Osteoblast (primary cell): ENCODE data around the gene PUS1. TPM values are rescaled to one million over a fixed set of nuclear protein-coding genes. Genes with fewer than 3 reads are reported as not detected.
A peak's percentile ranks its signal among the peaks of the same experiment; 100 is the strongest.

Source experiments
- DNase-seq: peaks from one replicate; pipeline ENCODE4 v3.0.0; 2011; ENCODE audit warnings: low spot score, mixed read lengths; ENCODE audit not compliant: insufficient read length; ENCODE audit errors: missing footprints
- H2AFZ ChIP-seq: 2 replicates; pipeline ENCODE4 v1.6.0; 2011; ENCODE audit warnings: mild to moderate bottlenecking, low read length
- H3K27ac ChIP-seq: 2 replicates; pipeline ENCODE4 v1.5.1; 2011; ENCODE audit warnings: mild to moderate bottlenecking, low read depth, low read length, moderate library complexity
- H3K27me3 ChIP-seq: 2 replicates; pipeline ENCODE4 v1.6.0; 2012; ENCODE audit warnings: mild to moderate bottlenecking, control low read depth, inconsistent platforms, low read length, moderate library complexity; ENCODE audit not compliant: insufficient read depth
- H3K36me3 ChIP-seq: 2 replicates; pipeline ENCODE4 v1.5.1; 2011; ENCODE audit warnings: mild to moderate bottlenecking, low read length, control low read depth, moderate library complexity; ENCODE audit not compliant: insufficient read depth
- H3K4me1 ChIP-seq: 2 replicates; pipeline ENCODE4 v1.5.1; 2011; ENCODE audit warnings: mild to moderate bottlenecking, low read length, control low read depth, moderate library complexity; ENCODE audit not compliant: insufficient read depth
- H3K4me2 ChIP-seq: 2 replicates; pipeline ENCODE4 v1.6.0; 2011; ENCODE audit warnings: mild to moderate bottlenecking, low read length; ENCODE audit not compliant: insufficient read depth
- H3K4me3 ChIP-seq: fragments of 200-600 bp; sonication (generic); 3 replicates; pipeline ENCODE4 v1.5.1; 2012; ENCODE audit warnings: mild to moderate bottlenecking, low read length, inconsistent platforms; ENCODE audit not compliant: insufficient read depth
- H3K79me2 ChIP-seq: 2 replicates; pipeline ENCODE4 v1.6.0; 2012; ENCODE audit warnings: mild to moderate bottlenecking, low read length, control low read depth, inconsistent platforms; ENCODE audit not compliant: insufficient read depth
- H3K9me3 ChIP-seq: 2 replicates; pipeline ENCODE4 v1.5.1; 2011; ENCODE audit warnings: low read depth, low read length, control low read depth
- H4K20me1 ChIP-seq: 2 replicates; pipeline ENCODE4 v1.6.0; 2012; ENCODE audit warnings: mild to moderate bottlenecking, low read length, control low read depth; ENCODE audit not compliant: insufficient read depth
- CTCF ChIP-seq: IDR thresholded peaks from 2 replicates; pipeline ENCODE4 v1.5.1; 2011; ENCODE audit warnings: mild to moderate bottlenecking, low read depth, low read length, moderate library complexity; ENCODE audit errors: extremely low read depth
- total RNA-seq: library from RNA; depleted of rRNA; stranded (reverse); fragments of >200 nt; gene quantifications from 2 replicates; pipeline ENCODE4 v1.2.3, GENCODE V29; 2012

The PUS1 gene
- total RNA-seq, 1 donor: 7.6 TPM

DNA sequence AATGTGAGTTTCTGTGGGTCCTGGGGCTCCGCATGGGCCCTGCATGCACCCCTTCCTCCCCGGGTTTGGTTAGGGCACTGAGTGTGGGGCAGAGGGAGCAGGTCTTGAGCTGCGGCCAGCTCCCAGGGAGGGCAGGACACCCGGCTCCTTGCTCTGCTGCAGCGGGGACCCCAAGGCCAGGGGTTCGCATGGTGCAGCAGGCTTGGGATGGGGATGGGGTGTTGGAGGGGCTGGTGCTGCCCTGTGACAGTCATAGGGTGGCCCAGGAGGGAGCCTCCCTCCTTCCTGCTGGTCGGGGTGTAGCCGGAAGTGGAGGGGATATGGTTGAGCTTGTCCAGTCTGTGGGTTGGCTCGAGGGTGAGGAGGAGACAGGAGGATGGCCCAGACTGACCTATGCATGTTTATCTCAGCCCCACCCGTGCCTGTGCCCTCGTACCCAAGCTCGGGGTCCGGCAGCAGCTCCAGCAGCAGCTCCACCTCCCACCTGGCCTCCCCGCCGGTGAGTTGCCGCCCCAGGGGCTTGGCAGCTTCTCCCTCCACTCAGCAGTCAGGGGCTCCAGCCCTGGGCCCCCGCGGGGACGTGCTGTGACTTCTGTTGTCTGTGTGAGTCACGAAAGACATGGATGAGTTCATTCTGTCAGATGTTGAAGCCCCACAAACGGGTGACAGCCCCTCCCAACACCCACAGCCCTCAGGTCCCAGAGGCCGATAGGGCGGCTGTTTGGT is 18.6 kb upstream of the PUS1 start:
- H4K20me1 ChIP-seq: peaks cover 12% of the 10 kb centered on the region
- no peak overlapping the region for H3K27ac ChIP-seq
- H3K4me2 ChIP-seq: no peak overlapping the region
- H2AFZ ChIP-seq: no peak overlapping the region
- no peak overlapping the region for H3K4me3 ChIP-seq
- no peak for TF ChIP-seq CTCF
- H3K36me3 ChIP-seq: peaks cover 15% of the 10 kb centered on the region
- DNase-seq: peak; percentile 93
- H3K27me3 ChIP-seq: no peaks in the 10 kb centered on the region
- no peaks in the 10 kb centered on the region for H3K79me2 ChIP-seq
- H3K4me1 ChIP-seq: peaks cover 9% of the 10 kb centered on the region
- no peaks in the 10 kb centered on the region for H3K9me3 ChIP-seq

DNA sequence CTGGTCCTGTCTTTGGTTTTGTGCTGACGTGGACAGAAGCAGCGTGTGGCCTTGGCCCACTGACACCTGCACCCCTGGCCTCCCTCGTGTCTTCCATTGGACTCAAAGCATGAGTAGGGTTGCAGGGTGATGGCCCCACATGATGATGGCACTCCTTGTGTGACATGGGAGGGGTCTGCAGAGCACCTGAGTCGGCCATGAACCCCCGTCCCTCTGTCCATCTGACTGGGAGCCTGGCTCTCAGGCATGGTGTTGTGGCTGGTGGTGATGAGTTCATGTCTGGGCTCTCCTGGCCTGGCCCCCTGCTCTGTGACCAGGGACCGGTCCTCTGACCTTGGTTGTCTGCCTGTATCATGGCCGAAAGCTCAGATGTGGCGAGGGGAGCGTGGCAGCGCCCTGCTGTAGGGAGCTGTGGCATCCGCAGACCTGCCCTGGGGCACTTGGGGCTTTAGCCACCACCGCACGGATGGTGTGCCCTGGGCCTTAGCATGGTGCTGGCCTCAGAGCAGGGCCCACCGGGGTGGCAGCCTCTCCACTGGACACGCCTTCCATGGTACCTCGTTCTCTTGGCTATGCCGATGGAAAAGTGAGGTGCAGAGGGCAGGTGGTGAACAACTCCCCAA is 17.9 kb upstream of the PUS1 start:
- H3K79me2 ChIP-seq: no peaks in the 10 kb centered on the region
- H3K4me2 ChIP-seq: no peak overlapping the region
- peaks cover 9% of the 10 kb centered on the region for H3K4me1 ChIP-seq
- DNase-seq: peak; percentile 87
- peaks cover 9% of the 10 kb centered on the region for H4K20me1 ChIP-seq
- TF ChIP-seq CTCF: no peak
- no peak overlapping the region for H3K4me3 ChIP-seq
- H2AFZ ChIP-seq: no peak overlapping the region
- no peaks in the 10 kb centered on the region for H3K27me3 ChIP-seq
- peaks cover 20% of the 10 kb centered on the region for H3K36me3 ChIP-seq
- no peak overlapping the region for H3K27ac ChIP-seq
- no peaks in the 10 kb centered on the region for H3K9me3 ChIP-seq

DNA sequence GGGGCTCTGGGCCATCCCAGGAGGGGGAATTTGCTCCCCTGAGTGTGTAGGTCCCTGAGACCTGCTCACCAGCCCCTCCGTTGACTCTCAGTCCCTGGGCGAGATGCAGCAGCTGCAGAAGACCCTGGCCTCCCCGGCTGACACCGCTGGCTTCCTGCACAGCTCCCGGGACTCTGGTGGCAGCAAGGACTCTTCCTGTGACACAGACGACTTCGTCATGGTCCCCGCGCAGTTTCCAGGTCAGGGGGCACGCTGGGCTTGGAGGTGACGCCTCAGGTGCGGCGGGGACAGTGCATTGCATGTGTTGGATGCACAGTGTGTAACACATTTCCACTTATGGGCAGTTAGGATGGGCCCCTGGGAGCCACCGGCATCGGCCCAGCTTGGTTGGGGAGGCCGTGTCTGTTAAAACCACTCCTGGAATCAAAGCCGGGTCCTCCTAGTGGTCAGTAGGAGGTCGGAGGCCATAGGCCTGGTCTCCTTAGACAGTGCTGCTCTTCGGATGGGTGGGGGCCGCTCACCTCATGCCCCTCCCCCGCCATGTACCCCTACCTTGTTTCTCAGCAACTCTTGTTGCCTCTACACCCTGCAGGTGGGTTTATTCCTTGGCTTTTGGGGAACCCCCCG is 17.1 kb upstream of the PUS1 start:
- H3K9me3 ChIP-seq: no peaks in the 10 kb centered on the region
- H3K27me3 ChIP-seq: no peaks in the 10 kb centered on the region
- H3K4me1 ChIP-seq: peaks cover 9% of the 10 kb centered on the region
- peak overlapping the region; percentile 23 for H3K27ac ChIP-seq
- peak; percentile 28 for TF ChIP-seq CTCF
- no peak overlapping the region for H3K4me2 ChIP-seq
- H3K79me2 ChIP-seq: no peaks in the 10 kb centered on the region
- DNase-seq: peak; percentile 91
- no peak overlapping the region for H3K4me3 ChIP-seq
- H3K36me3 ChIP-seq: peaks cover 26% of the 10 kb centered on the region
- no peak overlapping the region for H2AFZ ChIP-seq
- peaks cover 9% of the 10 kb centered on the region for H4K20me1 ChIP-seq
